22Rv1 (cell line): ENCODE measurements around the gene SYNPR.

Experiments used
- CTCF ChIP-seq: fragments of 450-650 bp; IDR thresholded peaks from 2 replicates; pipeline ENCODE4 v1.5.1; 2017; ENCODE audit warnings: mild to moderate bottlenecking
- ZFX ChIP-seq: fragments of 450-650 bp; IDR thresholded peaks from 2 replicates; pipeline ENCODE4 v1.6.1; 2017; ENCODE audit warnings: antibody characterized with exemption, borderline replicate concordance

- TF ChIP-seq CTCF (no peak), ZFX (no peak)
These were observed 364.4 kb downstream of the SYNPR start for GRCh38 chr3:63642488-63642887.
